NCI-H2171 treated with DMSO at 0.1 percent for 48 hours (cell line): ENCODE results near the gene RAPGEF5.

Experiments
- DNase-seq: peaks from one replicate; lab custom pipeline; 2025; lab: John Stamatoyannopoulos, UW

RAPGEF5 gene

DNA sequence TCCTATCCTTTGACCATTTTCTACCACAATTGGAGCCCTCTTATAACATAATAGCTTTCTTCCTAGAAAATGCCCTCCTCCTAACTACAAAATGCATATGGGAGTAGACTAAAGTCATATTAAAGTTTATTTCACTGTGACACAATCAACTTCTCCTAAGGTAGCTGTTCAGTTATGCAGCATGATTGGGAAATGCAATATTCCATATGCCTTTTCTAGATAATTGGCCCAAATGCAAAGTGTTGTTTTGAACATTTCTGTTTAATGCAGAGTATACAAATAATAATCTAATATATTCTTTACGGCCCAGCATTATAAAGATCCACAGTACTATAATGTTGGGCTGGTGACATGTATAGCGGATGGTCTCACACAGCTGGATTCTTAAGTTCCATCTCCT is 205.1 kb downstream of the RAPGEF5 start:
- no peak for DNase-seq

DNA sequence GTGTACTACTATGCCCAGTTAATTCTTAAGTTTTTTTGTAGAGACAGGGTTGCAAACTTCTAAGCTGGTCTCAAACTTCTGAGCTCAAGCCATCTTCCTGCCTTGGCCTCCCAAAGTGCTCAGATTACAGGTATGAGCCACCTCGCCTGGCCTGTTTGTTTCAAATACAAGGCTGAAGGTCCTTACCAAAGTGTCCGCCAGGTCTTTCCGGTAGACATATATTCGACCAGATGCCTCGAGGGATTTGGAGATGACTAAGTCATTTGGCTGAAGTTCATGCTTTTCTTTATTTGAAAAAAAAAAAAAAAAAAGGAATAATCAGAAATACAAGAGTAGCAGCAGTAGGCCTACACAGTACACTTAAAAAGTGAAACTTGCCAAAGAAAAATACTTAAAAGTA is 206.7 kb downstream of the RAPGEF5 start:
- no peak for DNase-seq

DNA sequence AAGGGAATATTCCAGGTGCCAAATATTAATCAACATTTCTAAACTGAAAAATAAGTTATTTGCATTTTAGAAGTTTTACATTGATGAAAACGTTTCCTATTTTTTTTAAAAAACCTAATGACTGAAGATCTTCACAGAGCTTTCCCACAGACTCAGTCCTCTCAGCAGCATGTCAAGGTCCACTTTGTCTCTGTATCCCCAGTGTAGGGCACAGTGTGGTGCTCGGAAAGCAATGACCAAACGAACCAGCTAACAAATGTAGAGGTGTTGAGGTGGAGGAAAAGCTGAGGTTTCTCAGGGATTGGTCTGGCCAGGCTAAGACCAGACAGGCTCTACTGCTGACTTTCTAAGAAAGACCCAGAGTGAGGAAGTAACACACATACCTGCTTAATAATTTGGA is 209.1 kb downstream of the RAPGEF5 start:
- no peak for DNase-seq

DNA sequence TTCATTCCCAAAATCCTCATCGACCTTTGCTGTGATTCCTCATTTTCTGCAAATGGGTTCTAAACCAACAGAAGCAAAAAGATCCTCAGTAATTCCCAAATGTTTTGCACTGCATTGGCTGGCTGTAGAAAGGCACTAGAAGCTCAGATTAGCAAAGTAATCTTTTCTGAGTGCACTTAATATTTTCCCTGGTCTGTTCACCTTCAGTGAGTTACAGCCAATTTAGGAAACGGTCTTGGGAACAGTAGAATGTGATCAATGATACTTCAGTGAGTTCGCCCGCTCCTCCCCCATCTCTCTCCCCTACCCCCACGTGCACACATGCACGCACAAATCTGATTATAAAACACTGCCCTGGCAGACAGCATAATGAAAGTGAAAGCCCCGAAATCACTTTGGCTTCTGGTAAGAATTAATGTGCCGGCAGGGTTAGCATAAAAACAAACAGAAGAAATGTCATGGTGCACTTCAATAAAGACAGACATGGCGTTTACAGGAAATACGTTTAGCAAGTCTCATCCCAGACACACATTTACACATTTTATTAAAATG is 209.9 kb downstream of the RAPGEF5 start:
- DNase-seq = no peak

DNA sequence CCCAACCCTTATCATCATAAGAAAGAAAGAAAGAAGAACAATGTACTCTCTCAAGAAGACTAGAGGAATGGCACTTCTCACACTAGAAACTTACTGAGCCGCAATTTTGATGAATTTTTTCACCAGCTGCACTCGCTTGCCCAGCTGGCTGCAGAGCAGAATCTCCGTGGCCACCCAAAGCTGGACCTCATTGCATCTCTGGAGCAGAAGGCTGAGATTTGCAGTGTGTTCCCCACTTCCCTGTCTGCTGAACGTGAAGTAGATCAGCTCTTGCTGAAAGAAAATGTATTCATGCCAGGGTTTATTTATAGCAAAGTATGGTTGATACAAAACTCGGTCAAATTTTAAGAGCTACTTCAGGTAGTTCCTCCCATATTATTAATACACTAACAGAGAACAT is 212.0 kb downstream of the RAPGEF5 start:
- DNase-seq = no peak

DNA sequence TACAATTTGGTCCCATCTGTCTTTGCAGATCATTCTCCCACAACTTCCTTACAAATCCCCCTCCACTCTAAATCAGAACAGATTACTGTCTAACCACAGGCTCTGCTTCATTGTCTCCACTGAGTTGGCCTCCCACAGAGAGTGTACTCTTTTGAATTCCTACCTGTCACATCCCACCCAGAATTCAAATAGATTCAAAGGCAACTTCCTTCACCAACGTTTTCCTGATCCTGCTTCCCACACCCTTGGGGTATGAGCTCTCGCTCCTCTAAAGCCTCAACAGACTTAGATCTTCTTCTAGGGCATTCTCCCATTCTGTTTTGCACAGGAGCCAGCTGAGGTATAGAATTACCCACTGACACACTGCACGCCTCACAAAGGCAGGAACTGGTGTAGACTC is 213.5 kb downstream of the RAPGEF5 start:
- peak; percentile 61 for DNase-seq

DNA sequence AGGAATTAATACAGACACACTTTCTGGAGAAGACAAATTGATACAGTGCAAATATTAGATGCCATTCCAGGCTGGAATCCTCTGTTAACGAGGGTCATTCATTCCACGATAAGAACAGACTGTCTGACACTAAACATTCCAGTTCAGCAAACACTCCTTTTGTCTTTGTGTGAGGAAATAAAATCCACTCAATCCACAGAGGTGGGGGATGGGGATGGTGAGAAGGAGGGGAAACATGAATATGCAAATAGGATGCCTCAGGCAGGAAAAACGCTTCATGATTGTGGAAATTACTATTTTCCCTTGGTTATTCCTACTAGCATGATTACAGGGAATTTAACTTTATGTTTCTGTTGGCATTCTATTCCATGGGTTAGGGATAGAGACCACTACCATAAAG is 214.4 kb downstream of the RAPGEF5 start:
- DNase-seq = no peak

DNA sequence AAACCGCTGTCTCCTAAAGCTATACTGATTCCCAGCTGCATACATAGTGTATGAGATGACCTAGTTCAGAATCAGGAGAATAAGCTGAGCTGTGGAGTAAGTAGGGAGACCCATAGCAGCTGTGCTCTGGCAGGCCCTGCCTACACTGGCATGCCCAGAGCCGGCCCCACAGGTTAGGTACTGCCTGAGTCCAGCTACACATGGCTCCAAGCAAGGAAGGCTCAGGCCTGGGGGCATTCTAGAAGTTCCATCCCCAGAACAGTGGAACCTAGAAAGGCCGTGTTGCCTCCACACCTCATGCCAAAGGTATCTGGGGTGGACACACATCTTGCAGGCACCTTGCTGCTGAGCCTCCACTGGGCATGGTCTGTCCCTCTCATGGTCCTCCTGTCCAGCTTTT is 215.6 kb downstream of the RAPGEF5 start:
- DNase-seq = no peak

DNA sequence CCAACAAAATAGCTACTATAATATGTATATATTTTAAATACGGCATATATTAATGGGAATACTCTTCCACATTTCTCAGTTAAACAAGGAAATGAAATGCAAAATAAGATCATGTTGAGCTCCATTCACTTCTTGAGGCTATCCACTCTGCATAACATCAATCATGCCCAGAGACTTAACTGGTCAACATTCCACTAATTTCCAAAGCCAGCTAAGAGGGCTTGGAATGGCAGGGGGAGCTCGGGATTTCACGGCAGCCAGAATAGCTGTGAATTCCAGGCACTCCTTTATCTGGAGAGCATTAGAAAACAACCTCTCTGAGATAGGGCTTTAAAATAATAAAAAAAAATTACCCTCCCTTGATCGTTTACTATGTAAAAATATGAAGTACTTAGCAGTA is 216.4 kb downstream of the RAPGEF5 start:
- no peak for DNase-seq

DNA sequence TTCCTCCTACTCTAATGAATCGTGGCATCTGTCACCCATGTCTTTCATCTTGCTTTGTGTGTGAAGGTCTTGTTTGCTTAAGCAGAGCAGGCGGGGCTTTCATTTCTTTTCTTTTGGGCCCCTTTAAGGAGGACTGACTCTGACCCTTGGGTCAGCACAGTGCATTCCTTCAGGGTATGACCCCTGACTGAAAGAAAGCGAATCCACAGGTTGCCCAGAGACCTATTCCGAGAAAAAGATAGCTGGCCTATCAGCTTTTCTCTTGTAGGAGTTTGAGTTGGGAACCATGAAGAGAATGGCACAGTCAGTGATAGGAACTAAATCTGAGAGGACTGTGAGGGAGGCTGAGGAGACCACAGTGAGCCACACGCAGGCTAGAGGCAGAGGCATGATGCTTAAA is 218.1 kb downstream of the RAPGEF5 start:
- no peak for DNase-seq

DNA sequence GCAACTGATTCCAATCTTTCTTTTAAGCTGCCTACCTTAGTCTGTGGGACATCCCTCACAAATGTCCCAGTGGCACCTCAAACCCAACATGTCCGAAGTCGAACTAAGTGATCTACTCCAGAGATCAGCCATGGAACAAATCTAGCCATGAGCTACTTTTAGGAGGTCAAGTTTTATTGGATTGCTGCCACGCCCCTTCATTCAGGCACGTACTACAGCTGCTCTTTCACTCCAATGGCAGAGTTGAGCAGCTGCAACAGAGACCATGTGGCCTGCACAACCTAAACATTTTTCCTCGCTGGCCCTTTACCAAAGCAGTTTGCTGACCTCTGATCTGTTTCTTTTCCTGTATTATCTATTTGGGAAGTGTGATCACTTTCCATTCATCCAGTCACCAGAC is 218.8 kb downstream of the RAPGEF5 start:
- no peak for DNase-seq

DNA sequence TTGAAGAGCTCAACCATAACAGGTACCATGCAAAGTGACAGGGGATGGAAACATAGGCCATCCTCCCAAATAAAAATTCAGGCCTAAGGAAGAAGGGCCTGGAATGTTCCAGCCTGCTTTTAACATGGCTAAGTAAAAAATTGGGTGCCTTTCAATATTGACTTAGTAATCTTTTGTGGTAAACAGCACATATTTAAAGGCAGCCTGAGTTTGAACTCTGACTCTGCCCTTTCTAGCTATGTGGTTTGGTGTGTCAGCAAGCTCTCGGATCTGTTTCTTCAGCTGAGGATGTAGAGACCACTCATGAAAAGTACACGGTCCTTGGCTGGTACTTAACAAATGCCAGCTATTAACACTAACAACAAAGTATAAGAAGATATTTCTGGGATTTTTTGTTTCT is 219.5 kb downstream of the RAPGEF5 start:
- no peak for DNase-seq

DNA sequence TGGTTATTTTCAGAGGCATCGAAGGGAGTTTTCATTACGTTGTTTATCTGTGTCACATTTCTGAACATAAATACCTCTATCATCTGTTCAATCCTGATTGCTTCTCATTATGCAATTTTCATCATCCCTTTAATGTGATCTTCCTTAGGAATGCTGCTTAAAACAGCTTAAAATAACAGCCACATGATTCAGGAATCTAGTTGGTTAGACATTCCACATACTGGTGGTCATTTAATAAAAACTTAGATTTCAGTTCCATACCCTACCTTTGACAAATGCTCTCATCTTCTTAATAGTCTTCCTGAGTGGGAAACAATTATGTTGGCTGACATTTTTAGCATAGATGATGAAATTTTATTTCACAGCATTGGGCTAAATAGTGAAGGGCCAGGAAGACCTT is 219.9 kb downstream of the RAPGEF5 start:
- no peak for DNase-seq

DNA sequence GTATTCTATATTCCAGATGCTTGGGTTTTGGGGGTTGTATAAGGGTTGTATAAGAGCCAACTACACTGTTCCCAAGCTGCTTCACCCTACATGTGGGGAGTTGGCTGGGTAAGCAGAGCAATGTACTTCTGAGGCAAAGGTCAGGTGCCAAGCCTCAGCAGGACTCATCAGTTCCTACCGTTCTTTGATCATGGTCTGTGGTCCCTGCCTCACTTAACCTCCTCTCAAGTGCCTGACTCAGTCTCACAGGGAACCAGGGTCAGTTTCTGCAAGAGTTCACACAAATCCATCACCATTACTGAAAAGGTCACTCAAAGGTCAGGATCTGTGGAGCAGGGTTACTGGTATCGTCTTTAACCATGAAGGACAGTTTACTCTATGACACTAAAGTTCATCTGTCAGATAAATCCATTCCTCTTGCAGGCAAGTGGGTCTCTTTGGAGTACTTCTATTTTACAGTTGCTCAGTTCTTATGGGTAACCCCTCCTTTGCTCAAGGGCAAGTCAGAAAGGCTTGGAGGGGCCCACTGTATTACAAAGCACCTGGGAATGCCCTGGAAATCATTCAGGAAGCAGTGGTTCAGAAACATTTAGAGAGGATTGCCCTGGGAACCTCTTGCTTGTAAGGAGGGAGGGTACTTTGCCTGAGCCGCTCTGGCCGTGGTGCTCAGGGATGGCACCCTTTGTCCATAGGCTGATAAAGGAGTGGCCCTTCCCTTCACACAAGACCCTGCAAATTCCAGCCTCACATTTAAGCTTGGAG is 227.0 kb downstream of the RAPGEF5 start:
- DNase-seq = no peak

DNA sequence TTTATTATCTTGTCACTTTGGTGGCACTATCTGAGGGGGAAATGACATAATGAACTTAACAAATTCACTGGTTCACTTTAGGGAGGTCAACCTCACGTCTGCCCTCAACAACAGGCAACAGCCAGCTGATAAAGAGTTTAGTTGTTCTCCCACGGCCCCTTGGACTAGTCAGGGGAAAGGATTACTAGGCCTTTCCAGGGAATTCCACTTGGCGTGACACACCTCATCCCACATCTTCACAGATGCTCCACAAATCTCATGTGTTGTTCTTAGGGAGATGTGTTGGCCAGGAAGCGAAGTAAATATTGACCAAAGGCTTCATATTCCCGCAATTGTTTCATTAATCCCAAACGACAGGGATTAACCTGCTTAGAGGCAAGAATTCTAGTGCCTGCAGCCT is 227.8 kb downstream of the RAPGEF5 start:
- no peak for DNase-seq

DNA sequence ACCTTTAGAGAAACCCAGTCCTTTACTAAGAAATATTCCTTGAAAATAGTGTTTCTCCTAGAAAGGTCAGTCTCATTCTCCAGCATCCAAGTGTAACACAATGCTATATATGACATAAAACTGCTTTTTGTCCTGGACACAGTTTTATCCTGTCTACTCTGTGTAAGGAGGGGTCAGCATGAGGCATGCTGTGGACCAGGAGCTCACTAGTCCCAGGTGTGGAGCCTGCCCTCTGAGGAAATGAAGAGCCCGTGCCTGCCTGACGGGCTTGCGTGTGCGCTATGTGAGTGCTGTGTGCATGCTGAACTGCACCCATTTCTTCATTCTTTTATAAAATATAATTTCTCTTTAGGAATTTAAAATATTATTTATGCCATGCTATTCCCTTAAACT is 228.4 kb downstream of the RAPGEF5 start:
- no peak for DNase-seq

DNA sequence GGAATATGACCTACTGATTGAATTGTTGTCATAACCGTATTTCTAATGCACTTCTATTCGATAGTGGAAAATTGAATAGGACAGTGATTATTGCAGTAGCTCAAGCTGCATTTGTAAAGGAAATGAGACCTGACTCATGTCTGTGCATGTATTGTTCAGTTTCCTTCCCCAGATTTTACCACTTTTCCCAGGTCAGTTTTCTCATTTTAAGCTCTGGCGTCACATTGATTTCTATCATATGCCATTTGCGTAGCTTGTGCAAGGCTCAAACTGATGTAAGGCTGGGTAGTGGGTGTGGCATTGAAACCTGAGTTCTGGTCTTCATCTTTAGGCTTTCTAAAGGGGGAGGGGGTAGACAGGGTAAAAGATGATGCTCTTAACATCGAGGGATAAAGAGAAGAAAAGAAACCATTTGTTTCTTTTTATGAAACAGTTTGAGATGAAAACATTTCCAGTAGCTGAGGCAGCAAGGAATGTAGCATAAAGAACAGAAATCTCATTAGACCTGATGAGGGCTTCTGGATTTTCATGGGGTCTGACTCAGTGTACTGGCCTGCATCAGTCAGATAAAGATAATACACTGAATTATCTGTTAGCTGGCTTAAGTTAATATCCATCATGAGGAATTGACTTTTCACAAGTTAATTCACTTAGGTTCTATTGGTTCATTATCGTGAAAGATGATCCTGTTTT is 229.0 kb downstream of the RAPGEF5 start:
- DNase-seq = no peak

DNA sequence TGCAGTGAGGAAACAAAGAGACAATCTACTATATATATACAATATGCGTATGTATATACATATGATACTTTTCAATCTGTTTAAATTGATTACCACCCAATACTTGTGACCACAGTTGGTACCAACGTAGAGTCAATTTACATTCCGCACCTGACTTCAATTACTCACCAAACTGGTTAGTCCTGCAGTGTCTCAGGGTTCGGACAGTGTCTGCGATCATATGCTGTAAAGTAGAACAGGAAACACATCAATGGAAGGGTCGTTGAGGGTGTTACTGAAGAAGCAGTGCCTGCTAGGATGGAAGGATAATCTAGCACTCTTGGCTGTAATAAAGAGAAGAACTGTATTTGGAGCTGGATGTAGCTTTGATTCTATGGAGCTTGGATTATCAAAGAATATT is 231.5 kb downstream of the RAPGEF5 start:
- no peak for DNase-seq

DNA sequence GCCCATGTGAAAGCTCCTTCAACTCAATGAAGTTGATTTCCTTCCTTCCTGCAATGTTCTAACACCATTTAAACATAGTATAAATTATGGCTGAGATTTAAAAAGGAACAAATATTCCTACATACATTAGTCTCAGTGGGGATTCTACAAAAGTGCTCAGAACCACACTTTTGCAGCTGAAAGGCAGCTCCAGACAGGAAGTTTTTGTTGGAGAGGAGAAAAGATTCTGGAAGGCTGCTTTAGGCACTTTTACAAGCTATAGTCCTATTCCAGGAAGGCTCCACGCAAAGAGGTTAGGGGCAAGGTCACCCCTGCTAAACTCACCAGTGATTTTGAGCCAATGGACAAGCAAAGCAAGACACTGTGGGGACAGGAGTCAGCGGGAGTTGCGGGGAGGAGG is 232.0 kb downstream of the RAPGEF5 start:
- DNase-seq = no peak

DNA sequence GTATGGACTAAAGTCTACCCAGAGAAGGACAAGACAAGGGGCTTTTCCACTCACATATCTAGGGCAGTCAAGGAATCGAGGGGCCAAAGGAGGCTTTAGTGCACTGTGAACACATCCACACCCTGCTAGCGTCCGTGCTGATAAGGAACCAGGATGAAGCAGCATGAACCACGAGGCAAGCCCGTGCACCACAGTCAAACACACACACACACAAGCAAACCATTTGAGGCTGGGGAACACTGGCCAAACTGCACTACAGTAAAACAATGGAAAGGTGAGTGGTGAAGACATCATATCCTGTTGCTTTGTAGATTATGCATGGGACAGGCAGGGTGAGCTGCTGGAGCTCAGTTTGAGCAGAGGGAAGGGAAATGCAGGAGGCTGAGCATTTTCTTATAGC is 233.8 kb downstream of the RAPGEF5 start:
- no peak for DNase-seq

DNA sequence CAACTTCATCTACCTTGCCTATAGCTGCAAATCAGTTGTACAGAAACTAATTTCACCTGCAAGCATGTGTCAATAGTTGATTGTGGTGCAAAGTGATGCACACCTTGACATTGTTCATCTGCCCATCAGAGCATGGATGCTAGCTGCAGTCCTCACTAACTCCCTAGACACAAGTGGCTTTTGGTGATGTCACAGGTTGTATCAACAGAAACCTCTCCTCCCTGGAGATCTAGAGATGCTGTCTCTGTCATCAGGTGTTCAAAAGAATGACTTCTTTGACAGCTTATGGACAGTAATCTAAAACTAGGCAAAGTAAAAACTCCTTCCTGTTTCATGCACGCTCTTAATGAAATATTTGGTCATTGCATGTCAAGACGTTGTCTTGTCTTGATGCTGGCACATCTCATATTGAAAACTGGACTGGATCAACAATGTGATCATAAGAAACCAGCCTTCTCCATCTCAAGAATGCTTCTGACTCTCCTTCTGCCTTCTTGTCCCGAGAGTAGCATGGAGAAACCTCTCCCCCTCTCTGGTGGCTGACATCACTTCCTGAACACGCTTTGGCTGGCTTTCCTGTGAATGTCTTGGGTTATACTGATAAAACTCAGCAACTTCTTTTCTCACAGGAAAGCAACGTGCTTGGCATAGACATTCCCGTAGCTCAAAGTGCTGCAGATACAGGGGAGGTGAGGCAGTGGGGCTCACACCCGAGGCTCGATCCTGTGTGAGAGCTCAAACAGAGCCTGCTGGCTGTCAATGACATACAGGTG is 235.1 kb downstream of the RAPGEF5 start:
- no peak for DNase-seq

DNA sequence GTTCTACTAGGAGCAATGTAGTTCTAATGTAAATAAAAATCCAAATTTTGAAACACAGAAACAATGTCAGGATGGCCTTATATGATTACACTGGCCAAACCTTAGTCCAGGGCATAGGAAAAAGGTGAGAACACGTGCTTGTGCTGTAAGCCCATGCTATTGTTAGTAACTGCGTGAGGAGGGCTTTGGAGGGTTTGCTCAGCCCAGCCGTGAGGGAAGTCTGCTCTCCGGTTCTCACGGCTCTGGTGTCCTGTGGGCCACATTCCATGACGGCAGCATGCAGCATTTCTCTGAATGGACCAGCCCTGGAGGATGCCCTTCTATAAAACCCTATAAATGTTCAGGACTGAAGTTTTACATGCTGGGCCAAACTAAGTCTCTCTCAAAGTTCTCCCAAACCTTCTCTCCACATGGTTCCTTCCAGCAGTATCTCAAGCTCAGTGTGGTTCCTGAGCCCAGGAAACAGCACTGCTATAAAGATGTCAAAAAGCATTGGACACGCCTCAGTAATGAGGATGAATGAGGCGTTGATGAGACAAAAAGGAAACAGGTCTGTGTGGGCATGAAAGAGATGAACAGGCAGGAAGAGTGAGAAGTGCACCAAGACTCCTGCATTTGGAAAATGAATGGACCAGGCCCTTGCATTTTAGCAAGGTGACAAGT is 236.4 kb downstream of the RAPGEF5 start:
- no peak for DNase-seq
